H1 (cell line): ENCODE data around the gene CLIP3. TPM values are rescaled to one million over a fixed set of nuclear protein-coding genes. Genes with fewer than 3 reads are reported as not detected.

Experiments
- ASH2L ChIP-seq: fragments of 200-600, 300-600 bp; sonication (generic); IDR thresholded peaks from one replicate; pipeline ENCODE4 v1.7.1; 2017; ENCODE audit warnings: low read length
- ATF2 ChIP-seq: IDR thresholded peaks from 2 replicates; pipeline ENCODE4 v1.6.1; 2012; ENCODE audit warnings: low read length, inconsistent platforms
- ATF3 ChIP-seq: IDR thresholded peaks from 2 replicates; pipeline ENCODE4 v1.6.1; 2011; ENCODE audit warnings: low read depth, mild to moderate bottlenecking, low read length; ENCODE audit not compliant: insufficient read depth
- BACH1 ChIP-seq: IDR thresholded peaks from 2 replicates; pipeline ENCODE4 v1.6.1; 2012; ENCODE audit warnings: low read length, improper control_type of control experiment
- CBX5 ChIP-seq: fragments of 300-800, 300-1000 bp; sonication (generic); IDR thresholded peaks from 2 replicates; pipeline ENCODE4 v1.7.1; 2016; ENCODE audit warnings: antibody characterized with exemption, low read length, low read depth
- CBX8 ChIP-seq: fragments of 300-800, 300-1000 bp; sonication (generic); IDR thresholded peaks from 2 replicates; pipeline ENCODE4 v1.7.1; 2016; ENCODE audit warnings: low read depth, low read length, borderline replicate concordance
- CHD1 ChIP-seq: IDR thresholded peaks from 2 replicates; pipeline ENCODE4 v1.6.1; 2012; ENCODE audit warnings: low read depth, low read length, improper control_type of control experiment
- CTBP2 ChIP-seq: IDR thresholded peaks from 2 replicates; pipeline ENCODE4 v1.7.0; 2011; ENCODE audit warnings: borderline replicate concordance, mild to moderate bottlenecking, moderate library complexity, mixed read lengths, low read length; ENCODE audit not compliant: insufficient read depth, insufficient read length
- FOSL1 ChIP-seq: IDR thresholded peaks from 2 replicates; pipeline ENCODE4 v1.6.1; 2011; ENCODE audit warnings: mild to moderate bottlenecking, low read depth, low read length, moderate library complexity; ENCODE audit not compliant: insufficient read depth
- HDAC2 ChIP-seq, 2 experiments: fragments of 300-600 bp in 1 of 2; sonication (generic) in 1 of 2; IDR thresholded peaks; 2 replicates each; pipeline ENCODE4 v1.6.1; 2011 to 2012; ENCODE audit warnings: low read depth in 2 of 2, low read length in 2 of 2, mild to moderate bottlenecking in 2 of 2, moderate library complexity in 2 of 2, borderline replicate concordance in 1 of 2, inconsistent platforms in 1 of 2
- JUND ChIP-seq: IDR thresholded peaks from 2 replicates; pipeline ENCODE4 v1.6.1; 2011; ENCODE audit warnings: mild to moderate bottlenecking, improper control_type of control experiment, low read length
- KDM4A ChIP-seq: IDR thresholded peaks from one replicate; pipeline ENCODE4 v1.7.1; 2012; ENCODE audit warnings: low read depth, mild to moderate bottlenecking, moderate library complexity, low read length, inconsistent platforms; ENCODE audit not compliant: severe bottlenecking
- KDM5A ChIP-seq: fragments of 200-600 bp; IDR thresholded peaks from 2 replicates; pipeline ENCODE4 v1.7.1; 2012; ENCODE audit warnings: mild to moderate bottlenecking, low read length, inconsistent platforms, mixed read lengths
- MAFK ChIP-seq: IDR thresholded peaks from 2 replicates; pipeline ENCODE4 v1.6.1; 2012; ENCODE audit warnings: low read depth, mild to moderate bottlenecking, improper control_type of control experiment, low read length
- MAX ChIP-seq: IDR thresholded peaks from 2 replicates; pipeline ENCODE4 v1.6.1; 2012; ENCODE audit warnings: inconsistent platforms
- NANOG ChIP-seq: IDR thresholded peaks from 2 replicates; pipeline ENCODE4 v1.6.1; 2011; ENCODE audit warnings: low read length, low read depth, mild to moderate bottlenecking, inconsistent platforms; ENCODE audit not compliant: insufficient read depth, poor library complexity, severe bottlenecking
- PHF8 ChIP-seq: fragments of 200-600 bp; sonication (generic); conservative IDR thresholded peaks from 2 replicates; pipeline ENCODE4 v1.7.1; 2012; ENCODE audit warnings: low read depth, mild to moderate bottlenecking, inconsistent platforms, low read length, moderate library complexity
- POLR2A ChIP-seq, 2 experiments: IDR thresholded peaks; 1 replicate in 1 of 2; 2 replicates in 1 of 2; pipeline ENCODE4 v1.6.1; 2011; ENCODE audit warnings: low read depth in 2 of 2, low read length in 2 of 2, mild to moderate bottlenecking in 2 of 2; ENCODE audit errors: control extremely low read depth in 1 of 2
- SAP30 ChIP-seq: fragments of 300-600 bp; sonication (generic); IDR thresholded peaks from 2 replicates; pipeline ENCODE4 v1.7.1; 2012; ENCODE audit warnings: low read length, moderate library complexity, mild to moderate bottlenecking, inconsistent platforms; ENCODE audit not compliant: insufficient read depth, insufficient replicate concordance
- SIX5 ChIP-seq: IDR thresholded peaks from 2 replicates; pipeline ENCODE4 v1.6.1; 2011; ENCODE audit warnings: mild to moderate bottlenecking, low read depth, low read length
- SP2 ChIP-seq: IDR thresholded peaks from 2 replicates; pipeline ENCODE4 v1.6.1; 2012; ENCODE audit warnings: mild to moderate bottlenecking, low read length, inconsistent platforms
- SRF ChIP-seq: IDR thresholded peaks from 2 replicates; pipeline ENCODE4 v1.6.1; 2011; ENCODE audit warnings: mild to moderate bottlenecking, low read depth, low read length, moderate library complexity
- TAF7 ChIP-seq: optimal IDR thresholded peaks from 2 replicates; pipeline ENCODE3; 2011; ENCODE audit warnings: low read depth, mild to moderate bottlenecking, inconsistent platforms, low read length, moderate library complexity, borderline replicate concordance
- TBP ChIP-seq: IDR thresholded peaks from 2 replicates; pipeline ENCODE4 v1.6.1; 2011; ENCODE audit warnings: low read depth, low read length, improper control_type of control experiment
- polyA plus RNA-seq, 7 experiments: library from polyadenylated mRNA; depleted of rRNA in 3 of 7; stranded (reverse) in 5 of 7; unstranded in 2 of 7; fragments of >200 nt in 5 of 7; fragments of 200-250 nt in 2 of 7; gene quantifications; 1 replicate in 5 of 7; 2 replicates in 1 of 7; 4 replicates in 1 of 7; pipeline versions ENCODE4 v1.2.1 to v1.2.3, GENCODE V29; 2011 to 2013; ENCODE audit warnings: missing spikeins in 2 of 7, mixed read lengths in 2 of 7
- total RNA-seq: library from RNA; stranded (reverse); fragmentation: NEBNext Ultra II Directional; extraction: Animal tissue kit (Norgen Biotek cat#: 25700); gene quantifications from 2 replicates; pipeline ENCODE4 v1.2.1, GENCODE V29; 2021

CLIP3 gene
- total and polyA plus RNA-seq, 2 of the 8 experiments (the other 6 are each of a cell fraction or from before 2014, with no cell fraction given), result 5.9 to 21.7 TPM

- TF ChIP-seq ATF2 (no peak), CHD1 (no peak), CTBP2 (no peak), TAF7 (no peak), CBX5 (no peak), ASH2L (peak; percentile 15), CBX8 (no peak), ATF3 (no peak), TBP (no peak), SAP30 (no peak), SIX5 (no peak), MAX (peak; percentile 57; the same call in 1 of the 2 replicates), JUND (no peak), SRF (no peak), HDAC2 (IDR thresholded peaks at IDR 0.05; ENCODE audit: borderline replicate concordance in 1 of 2, low read depth in 2 of 2, low read length in 2 of 2) (no peak), FOSL1 (no peak), KDM5A (no peak), KDM4A (peak; percentile 19), POLR2A (IDR thresholded peaks at IDR 0.05; ENCODE audit: control extremely low read depth in 1 of 2, low read depth in 2 of 2, low read length in 2 of 2) (no peak), BACH1 (no peak), NANOG (no peak), MAFK (no peak), SP2 (no peak), PHF8 (0 out of 2 replicates have a peak, but pooled peaks have one; percentile 1)
These were observed 23.5 kb downstream of the CLIP3 start (continued) for GRCh38 chr19:36009220-36009619.
